ENCODE results near the gene DGCR2.
"Not testable (repeated sequence)": the region's sequence is repeated elsewhere in the genome, so short reads cannot be mapped to it uniquely, and the experiment has no call there.

Gene DGCR2

GRCh38 chr22:19082101-19082500 is 40.1 kb downstream of the DGCR2 start:
- no peak for TF ChIP-seq CTCF (conservative IDR thresholded peaks at IDR 0.05)
- TF ChIP-seq ZFX (IDR thresholded peaks at IDR 0.05): no peak
- no peak overlapping the region for H3K27ac ChIP-seq

GRCh38 chr22:19081351-19081750 is 40.9 kb downstream of the DGCR2 start:
- TF ChIP-seq CTCF (conservative IDR thresholded peaks at IDR 0.05): no peak
- no peak for TF ChIP-seq ZFX (IDR thresholded peaks at IDR 0.05)
- no peak overlapping the region for H3K27ac ChIP-seq

DNA sequence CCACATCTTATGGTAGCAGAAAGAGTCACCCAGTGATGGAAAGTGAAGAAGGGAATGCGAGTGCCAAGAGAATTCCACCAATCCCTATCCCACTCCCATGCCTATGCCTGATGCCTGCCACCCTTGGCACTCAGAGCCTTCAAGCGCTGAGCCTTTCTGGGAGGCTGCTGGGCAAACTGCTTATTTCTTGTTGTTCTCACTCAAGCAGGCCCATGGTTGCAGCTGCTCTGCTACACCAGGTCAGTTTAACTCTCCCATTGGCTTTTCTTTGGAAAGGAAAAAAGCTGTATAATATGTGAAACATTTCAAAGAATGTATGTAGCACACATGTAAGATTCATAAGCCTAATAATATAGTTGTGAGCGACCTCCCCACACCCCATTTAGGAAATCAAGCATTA is 41.4 kb downstream of the DGCR2 start:
- TF ChIP-seq ZFX (IDR thresholded peaks at IDR 0.05) (no peak), CTCF (conservative IDR thresholded peaks at IDR 0.05) (no peak)
- H3K27ac ChIP-seq: no peak overlapping the region

GRCh38 chr22:19079691-19080090 is 42.5 kb downstream of the DGCR2 start:
- no peak overlapping the region for H3K27ac ChIP-seq
- no peak for TF ChIP-seq CTCF (conservative IDR thresholded peaks at IDR 0.05)
- TF ChIP-seq ZFX (IDR thresholded peaks at IDR 0.05): no peak

GRCh38 chr22:19075404-19075803 is 46.8 kb downstream of the DGCR2 start:
- no peak overlapping the region for H3K27ac ChIP-seq
- no peak for TF ChIP-seq ZFX (IDR thresholded peaks at IDR 0.05)
- no peak for TF ChIP-seq CTCF (conservative IDR thresholded peaks at IDR 0.05)

GRCh38 chr22:19072853-19073252 is 49.4 kb downstream of the DGCR2 start:
- not testable (repeated sequence) for H3K27ac ChIP-seq

- no peak for TF ChIP-seq CTCF (conservative IDR thresholded peaks at IDR 0.05)
- no peak for TF ChIP-seq ZFX (IDR thresholded peaks at IDR 0.05)
- H3K27ac ChIP-seq: no peak overlapping the region
Measured at GRCh38 chr22:19070397-19071169, 51.6 kb downstream of the DGCR2 start.

DNA sequence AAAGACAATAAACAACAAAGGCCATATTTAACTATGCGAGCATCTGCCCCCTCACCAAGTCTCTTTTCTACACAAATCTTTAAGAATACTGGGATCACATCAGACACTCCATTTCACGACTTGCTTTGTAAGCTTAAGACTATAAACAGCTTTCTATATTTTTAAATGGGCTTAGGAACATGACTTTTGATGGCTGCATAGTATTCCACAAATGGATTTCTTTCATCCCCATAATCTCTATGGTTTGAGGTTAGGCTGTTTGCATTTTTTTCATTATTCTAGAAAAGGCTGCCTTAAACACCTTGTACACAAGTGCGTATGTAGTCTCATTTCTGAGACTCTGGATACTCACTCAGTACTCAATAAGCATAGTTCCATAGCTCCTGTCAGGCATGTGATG is 52.8 kb downstream of the DGCR2 start:
- TF ChIP-seq CTCF (conservative IDR thresholded peaks at IDR 0.05): no peak
- H3K27ac ChIP-seq: no peak overlapping the region

Data from C4-2B (cell line).